NCI-H2107 treated with DMSO at 0.1 percent for 48 hours (cell line): Measurements from ENCODE around the gene LCE1F.

Experiments used
- DNase-seq: peaks from one replicate; lab custom pipeline; 2025; ENCODE audit not compliant: unreplicated experiment; lab: John Stamatoyannopoulos, UW

LCE1F gene

GRCh38 chr1:152774875-152775274 is at the start of gene LCE1F:
TSS of gene LCE1F (plus strand) at chr1:152775140. CDS start at chr1:152776372, 1,232 bp downstream.
- no peak for DNase-seq

DNA sequence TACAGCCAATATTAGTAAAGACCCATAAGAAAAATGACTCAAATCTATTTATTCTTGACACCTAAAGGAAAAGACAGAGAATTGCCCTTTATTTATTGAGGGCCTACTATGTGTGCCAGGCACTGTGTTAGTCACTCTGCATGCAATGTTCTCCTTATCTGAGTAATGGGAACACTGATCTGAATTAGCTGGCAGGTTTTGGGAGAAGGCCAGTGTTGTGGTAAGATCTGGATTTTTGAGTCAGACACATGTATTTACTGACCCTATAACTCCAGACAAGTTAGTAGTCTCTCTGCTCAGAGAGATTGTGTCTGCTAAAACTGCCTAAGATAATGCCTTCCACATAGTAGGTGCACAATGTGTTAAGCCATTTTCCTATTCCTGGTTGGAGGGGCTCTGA is 49.7 kb upstream of the LCE1F start:
- no peak for DNase-seq

- DNase-seq = no peak
These were observed 46.0 kb upstream of the LCE1F start for GRCh38 chr1:152728986-152729385.

DNA sequence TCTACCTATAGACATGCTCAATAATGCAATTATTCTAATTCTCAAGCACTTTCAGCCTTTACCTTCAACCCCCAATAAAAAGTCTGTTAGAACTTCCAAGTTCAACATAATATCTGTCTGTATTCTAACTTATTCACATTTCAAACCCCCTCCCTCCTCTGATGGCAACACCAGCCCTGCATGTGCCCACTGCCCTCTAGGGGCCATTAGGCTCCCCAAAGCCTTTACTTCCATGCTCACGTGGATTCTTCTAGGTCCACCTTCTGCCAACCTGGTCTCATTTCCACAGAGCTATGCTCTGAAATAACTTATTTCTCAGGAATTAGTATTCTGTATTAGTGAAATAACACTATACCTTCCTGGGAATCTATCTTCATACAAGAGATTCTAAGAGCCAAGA is 39.3 kb upstream of the LCE1F start:
- DNase-seq = no peak

DNA sequence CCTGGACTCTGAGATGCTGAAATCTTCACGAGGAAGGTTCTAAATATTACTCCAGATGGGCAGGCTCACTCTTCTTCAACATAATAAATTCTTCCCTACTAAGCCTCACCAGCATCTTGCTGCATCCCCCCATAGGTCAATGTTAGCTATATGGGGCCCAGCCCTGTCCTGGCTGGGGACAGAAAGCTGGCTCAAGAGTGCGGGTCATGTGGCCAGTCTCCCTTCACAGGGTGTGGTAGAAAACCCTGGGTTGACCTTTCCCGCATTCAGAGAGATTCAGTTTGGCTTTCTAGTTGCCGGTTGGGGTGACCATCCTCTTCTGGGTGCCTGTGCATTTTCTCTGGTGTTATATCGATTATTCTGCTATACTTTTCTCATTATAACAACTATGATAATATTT is 36.9 kb upstream of the LCE1F start:
- no peak for DNase-seq

- DNase-seq = no peak
These were observed 35.1 kb upstream of the LCE1F start for GRCh38 chr1:152739841-152740240.

- DNase-seq = no peak
These were observed 33.3 kb upstream of the LCE1F start for GRCh38 chr1:152741656-152742055.

DNA sequence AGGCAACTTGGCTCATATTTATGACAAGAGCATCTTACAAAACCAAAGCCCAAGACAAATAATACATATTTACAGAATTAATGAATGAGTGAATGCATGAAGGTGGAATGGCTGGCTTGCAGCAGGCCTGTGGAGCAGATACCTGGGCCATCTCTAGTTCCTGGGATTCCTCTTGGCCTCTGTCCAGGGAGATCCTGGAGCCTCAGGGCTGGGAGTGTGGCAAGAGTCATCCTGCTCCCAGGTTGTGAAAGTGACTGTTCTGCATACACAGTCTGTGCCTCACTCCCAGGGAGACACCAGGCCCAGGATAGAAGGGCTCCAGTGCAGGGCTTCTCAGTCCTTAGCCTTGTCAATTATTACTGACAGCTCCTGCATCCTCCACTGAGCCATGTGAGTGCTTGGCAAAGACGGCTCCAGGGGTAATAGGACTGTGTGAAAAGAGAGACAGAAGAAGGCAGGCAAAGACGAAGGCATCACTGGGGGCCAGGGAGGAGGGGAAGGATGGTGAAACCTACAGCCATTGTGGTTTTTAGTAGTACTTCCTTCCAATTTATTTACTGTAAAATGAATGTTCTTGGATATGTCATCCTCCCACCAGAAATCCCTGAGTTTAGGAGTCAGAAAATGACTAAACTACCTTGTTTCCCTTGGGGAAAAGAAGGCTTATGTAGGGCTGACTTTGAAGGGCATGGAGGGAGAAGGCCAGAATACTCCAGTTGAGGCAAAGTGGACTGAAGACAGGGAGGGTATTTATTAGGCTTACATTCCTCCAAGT is 31.4 kb upstream of the LCE1F start:
- DNase-seq = no peak

- DNase-seq = peak; percentile 9
These were observed 29.6 kb upstream of the LCE1F start for GRCh38 chr1:152745289-152745704.

DNA sequence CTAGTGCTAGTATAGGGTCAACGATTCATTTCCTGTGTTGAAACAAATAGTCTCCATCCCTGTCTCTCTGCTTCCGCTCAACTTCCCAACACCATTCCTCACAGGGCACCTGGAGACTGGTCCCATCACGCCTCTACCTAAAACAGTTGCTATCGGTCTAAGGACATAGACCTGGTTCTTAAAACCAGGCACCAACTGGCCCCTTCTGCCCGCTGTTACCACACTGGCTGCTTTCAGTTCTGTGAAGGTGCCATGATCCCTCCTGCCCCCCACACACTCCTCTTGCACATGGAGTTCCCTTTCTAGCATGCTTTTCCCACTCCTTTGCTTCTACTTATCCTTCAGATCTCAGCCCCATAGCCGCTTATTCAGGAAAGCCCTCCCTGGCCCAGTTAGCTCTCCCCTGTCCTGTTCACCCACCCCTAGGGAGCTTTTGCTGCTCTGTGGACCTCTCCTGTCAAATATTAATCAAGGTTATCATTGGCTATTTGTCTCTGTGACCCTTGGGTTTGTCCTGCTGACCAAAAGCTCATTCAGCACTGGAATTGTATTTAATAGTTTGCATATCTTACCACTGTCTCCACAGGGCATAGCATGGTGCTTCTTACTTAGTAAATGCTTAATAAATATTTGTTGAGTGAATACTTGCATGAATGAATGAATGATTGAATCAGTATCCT is 29.0 kb upstream of the LCE1F start:
- no peak for DNase-seq

DNA sequence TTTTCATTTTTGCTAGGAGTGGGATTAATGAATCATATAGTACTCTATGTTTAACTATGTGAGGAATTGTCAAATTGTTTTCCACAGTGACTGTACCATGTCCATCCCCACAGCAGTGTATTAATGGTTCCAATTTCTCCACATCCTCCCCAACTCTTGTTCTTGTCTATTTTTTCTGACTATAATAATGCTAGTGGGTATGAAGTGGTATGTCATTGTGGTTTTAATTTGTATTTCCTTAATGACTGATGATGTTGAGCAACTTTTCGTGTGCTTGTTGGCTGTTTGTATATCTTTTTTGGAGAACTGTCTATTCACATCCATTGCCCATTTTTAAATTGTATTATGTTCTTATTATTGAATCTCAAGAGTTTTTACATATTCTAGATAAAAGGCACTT is 27.1 kb upstream of the LCE1F start:
- DNase-seq = no peak

DNA sequence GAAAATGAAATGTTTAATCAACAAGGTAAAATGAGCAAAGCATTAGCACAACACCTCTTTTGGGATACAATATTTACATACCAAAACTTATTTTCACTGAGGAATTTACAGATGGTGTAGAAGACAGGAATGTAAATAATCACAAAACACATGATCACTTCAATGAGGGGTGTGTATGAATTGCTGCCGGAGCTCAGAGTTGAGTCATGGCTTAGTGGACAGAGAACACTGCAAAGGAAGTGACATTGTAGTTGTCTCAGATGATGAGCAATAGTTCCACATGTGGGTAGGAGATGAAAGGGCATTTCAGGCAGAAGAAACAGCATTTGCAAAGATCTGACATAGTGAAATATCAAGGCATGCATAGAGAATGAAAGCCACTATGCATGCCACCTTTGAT is 22.7 kb upstream of the LCE1F start:
- no peak for DNase-seq

DNA sequence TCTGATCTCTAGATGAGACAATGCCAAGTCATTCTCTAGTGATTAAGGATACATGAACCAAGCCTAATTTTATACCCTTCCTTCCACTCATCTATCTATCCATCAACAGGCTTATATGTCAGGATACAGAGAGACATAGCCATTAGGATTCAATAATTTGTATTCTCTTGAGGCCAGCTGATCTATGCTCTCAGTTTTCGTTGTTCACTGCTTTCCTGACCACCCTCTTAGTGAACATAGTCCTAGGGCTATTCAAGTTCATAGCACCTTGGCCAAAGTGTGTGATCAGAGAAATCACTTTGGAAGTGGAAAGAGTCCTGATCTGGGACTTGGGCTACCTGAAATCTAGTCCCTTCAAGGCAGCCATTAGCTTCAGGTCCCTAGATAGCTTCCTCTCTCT is 21.4 kb upstream of the LCE1F start:
- no peak for DNase-seq

- no peak for DNase-seq
These were observed 18.1 kb upstream of the LCE1F start for GRCh38 chr1:152756872-152757271.

DNA sequence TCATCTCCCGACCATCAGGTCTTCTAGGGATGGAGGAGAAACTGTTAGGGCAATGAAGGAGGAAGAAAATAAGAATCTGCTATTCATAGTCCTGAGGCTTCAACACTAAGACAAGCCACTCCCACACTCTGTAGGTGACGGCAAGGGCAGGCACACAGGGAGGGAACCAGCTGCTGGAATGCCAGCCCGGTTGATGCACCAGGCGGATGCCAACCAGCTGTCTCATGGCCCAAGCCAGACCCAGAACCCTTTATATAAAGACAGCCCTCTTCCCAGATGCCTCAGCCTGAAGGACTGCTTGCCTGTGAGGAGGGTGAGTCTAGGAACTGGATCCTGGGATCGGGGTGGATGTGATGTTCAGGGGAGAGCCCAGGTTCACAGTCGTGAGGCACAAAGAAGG is 17.2 kb upstream of the LCE1F start, which contains the start of gene KPRP:
Gene KPRP, plus strand, starts transcription at position 279 of the 400 bp plus-strand sequence. CDS start 1,564 bp downstream, outside the sequence.
- no peak for DNase-seq

DNA sequence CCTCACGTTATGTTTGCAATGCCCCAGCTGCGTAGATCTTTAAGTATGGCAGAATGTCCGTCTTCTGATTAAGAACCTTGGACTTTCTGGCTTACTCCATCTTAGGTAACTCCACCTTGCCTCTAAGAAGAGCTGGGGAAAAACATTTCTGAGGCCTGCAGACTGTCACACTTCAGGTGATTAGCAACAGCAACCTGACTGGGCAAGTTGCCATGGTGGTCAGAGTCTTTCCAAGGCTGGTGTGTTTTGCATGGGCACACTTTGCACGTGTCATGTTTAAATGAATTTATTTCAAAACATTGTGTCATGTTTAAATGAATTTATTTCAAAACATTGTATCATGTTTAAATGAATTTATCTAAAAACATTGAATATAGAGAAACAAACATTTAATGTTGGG is 16.3 kb upstream of the LCE1F start:
- no peak for DNase-seq

GRCh38 chr1:152759453-152760173 is 15.3 kb upstream of the LCE1F start:
- no peak for DNase-seq

- DNase-seq = no peak
These were observed 14.3 kb upstream of the LCE1F start for GRCh38 chr1:152760551-152761190.

GRCh38 chr1:152761609-152762213 is 13.2 kb upstream of the LCE1F start:
- DNase-seq = no peak

- DNase-seq = no peak
These were observed 6.0 kb upstream of the LCE1F start for GRCh38 chr1:152768847-152769533.
